Sciatic nerve (tissue), 2 donors: Measurements from ENCODE around the gene SLC35G4. TPM values are rescaled to one million over a fixed set of nuclear protein-coding genes. Genes with fewer than 3 reads are reported as not detected.
A peak's percentile ranks its signal among the peaks of the same experiment; 100 is the strongest.
"Not testable (repeated sequence)": the region's sequence is repeated elsewhere in the genome, so short reads cannot be mapped to it uniquely, and the experiment has no call there.

ENCODE experiments used
- ATAC-seq: fragments of 200-7000 bp; cut with Tn5 transposase; one replicate; pipeline ENCODE4 v1.9.1; 2020; ENCODE audit warnings: mild to moderate bottlenecking, moderate library complexity
- DNase-seq: peaks from one replicate; pipeline ENCODE4 v3.0.0-alpha.2; 2020; ENCODE audit warnings: low spot score
- intact Hi-C: fragments of 100-400 bp; cut with DNase I; formaldehyde crosslinking; loops from one replicate; pipeline ENCODE4 v1.14.2; 2022
- total RNA-seq: library from RNA; stranded (reverse); fragmentation: NEBNext Ultra II Directional; extraction: Animal tissue kit (Norgen Biotek cat#: 25700); gene quantifications from one replicate; pipeline ENCODE4 v1.2.1, GENCODE V29; 2021
- donor health status: DM: no; HTN: no; CAD: no.
- donor health status: DM: no; HTN: no; CAD: no.

The SLC35G4 gene
- total RNA-seq, result not detected

DNA sequence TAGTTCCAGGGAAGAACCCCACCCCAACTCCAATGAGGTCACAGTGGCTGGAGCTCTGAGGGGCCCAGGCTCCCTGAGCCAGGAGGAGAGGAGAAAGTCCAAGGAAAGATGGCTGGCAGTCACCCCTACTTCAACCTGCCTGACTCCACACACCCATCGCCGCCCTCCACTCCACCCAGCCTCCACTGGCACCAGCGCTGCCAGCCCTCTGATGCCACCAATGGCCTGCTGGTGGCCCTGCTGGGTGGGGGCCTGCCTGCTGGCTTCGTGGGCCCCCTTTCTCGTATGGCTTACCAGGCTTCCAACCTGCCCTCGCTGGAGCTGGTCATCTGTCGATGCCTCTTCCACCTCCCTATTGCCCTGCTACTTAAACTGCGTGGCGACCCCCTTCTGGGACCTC lies at the start of gene SLC35G4:
SLC35G4 (plus strand) TSS at position 109 of the 400 bp plus-strand sequence; CDS start at position 109, 0 bp downstream.
- ATAC-seq, DNase-seq, intact Hi-C loops: not testable (repeated sequence)

DNA sequence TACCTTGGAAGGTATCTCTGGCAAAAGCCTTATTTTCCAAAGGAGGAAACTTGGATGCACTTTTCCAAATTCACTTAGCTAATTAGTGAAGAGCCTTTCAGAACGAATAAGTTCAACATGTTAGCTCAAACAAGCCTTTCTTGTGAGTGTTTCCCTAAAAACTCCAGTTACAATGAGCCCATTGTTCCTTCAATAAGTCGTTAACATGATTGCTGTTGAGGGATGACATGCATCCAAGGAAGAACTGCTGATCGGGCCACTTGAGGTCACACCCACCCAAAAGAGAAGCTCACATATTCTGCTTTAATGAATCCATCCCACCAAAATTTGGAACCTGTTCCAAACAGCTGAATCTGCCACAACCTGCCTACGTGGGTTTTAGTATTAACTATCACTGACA lies 48.1 kb upstream of the SLC35G4 start:
- no peak for DNase-seq
- peak; percentile 85 for ATAC-seq
- intact Hi-C loops, result no loop called here

DNA sequence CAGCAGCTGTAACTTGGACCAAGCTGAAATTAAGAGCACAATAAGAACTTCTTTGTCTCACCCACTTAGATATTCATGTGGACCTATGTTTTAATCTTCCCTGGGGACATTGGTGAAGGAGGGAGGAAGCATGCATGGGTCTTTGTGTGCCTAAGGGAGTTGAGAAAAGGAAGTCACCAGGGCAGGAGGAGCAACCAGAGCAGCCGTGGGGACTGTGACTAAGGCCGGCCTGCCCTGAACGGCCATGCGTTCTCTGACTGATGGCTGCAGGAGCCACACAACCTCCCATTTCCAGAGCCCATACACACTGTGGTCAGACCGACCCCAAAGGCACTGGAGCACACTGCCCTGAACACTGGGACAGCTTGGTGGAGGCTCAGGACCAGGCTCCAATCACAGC lies 43.7 kb upstream of the SLC35G4 start:
- DNase-seq, result no peak
- ATAC-seq, result peak; percentile 7
- intact Hi-C loops, result no loop called here

DNA sequence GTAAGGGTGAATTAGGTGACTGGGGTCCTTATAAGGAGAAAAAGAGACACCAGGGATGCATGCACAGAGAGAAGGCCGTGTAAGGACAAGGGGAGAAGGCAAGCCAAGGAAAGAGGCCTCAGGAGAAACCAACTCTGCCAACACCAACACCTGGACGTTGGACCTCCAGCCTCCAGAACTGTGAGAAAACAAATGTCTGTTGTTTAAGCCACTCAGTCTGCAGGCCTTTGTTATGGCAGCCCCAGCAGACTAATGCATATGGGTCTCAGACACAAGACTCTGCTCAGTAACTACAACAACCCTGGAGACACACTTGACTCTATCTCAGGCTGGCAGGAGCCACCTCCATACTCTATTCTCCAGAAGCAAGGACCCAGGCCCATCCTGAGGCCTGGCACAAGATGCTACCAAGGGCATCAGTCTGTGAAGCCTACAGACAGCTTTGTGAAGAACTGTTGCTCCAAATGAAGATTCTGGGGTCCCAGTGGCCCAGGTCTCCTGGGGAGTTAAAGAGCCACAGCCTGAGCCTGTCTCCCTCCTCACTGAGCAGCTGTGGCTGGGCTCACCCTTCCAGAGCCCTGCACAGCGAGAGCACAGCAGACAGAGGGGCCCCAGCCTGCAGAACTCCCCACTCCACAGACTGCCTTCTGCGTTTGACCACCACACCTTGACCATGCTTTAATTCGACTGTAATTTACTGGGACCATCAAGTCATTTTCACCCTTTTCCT lies 43.0 kb upstream of the SLC35G4 start:
- DNase-seq, result no peak
- intact Hi-C loops, result no loop called here
- ATAC-seq, result peak; percentile 23

DNA sequence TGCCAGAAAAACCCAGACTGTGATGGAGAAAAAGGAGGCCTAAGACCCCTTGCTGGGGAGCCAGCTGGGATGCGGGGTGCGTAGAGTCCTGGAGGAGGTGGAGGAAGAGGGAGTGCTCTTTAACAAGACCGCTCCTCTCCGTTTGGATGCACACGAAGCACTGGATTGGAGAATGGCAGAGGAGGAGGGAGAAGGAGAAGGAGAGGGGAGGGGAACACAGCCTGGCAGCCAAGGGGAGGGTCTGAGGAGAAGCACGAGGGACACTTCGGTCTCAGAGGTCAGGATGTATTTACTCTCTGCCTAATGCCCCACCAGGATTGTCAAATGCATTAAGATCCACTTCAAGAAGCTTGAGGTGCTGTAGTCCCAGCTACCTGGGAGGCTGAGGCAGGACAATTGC lies 42.0 kb upstream of the SLC35G4 start:
- no peak for DNase-seq
- intact Hi-C loops, result no loop called here
- ATAC-seq, result no peak

DNA sequence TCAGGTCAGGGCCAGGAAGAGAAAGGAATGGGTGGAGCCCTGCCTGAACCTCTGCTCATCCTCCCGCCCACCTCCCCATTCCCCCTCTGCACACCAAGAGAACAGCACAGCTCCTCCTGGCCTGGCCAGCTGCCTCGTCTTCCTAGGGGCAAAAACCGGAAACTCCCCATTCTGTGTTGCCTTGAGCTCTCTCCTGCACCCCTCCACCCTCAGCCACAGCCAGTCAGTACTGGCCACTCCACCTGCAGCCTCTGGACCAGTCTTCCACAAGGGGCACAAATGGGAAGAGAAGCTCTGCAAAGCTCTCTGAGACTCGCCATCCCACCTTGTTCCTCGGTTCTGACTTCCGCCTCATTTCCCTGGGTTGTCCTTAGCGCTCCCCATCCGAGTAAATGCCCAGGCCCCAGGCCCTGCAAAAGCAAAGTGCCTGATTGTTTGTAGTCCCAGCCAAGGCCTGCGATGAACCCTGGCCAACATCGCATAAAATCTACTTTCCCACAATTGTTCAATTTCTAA lies 39.3 kb upstream of the SLC35G4 start:
- DNase-seq (no peak), ATAC-seq (peak; percentile 33)
- intact Hi-C loops, result no loop called here

DNA sequence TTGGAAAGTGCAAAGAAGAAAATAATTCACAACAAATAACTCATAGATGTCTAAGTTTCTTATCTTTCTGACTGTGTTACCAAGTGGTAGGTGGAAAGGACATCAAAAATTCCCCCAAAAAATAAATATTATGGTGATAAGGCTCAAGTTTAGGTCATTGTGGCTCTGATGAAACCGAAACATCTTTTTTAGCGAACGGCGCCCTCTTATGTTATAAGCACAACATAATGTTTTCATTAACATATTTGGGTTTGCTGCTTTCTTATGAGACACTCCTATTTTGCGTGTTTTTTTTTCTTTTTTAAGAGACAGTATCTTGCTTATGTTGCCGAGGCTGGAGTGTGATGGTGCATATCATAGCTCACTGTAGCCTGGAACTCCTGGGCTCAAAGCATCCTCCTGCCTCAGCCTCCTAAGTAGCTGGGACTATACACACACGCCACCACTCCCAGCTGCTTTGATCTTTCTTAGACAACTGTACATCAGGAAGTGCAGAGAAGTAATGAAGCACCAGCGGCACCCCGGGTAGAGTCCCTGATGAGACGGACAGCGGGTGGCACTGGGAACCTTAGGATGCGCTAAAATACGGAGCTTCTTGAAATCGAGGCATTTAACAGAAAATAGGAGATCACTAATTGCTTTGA lies 38.5 kb upstream of the SLC35G4 start:
- DNase-seq (no peak), ATAC-seq (no peak)
- intact Hi-C loops, result no loop called here

DNA sequence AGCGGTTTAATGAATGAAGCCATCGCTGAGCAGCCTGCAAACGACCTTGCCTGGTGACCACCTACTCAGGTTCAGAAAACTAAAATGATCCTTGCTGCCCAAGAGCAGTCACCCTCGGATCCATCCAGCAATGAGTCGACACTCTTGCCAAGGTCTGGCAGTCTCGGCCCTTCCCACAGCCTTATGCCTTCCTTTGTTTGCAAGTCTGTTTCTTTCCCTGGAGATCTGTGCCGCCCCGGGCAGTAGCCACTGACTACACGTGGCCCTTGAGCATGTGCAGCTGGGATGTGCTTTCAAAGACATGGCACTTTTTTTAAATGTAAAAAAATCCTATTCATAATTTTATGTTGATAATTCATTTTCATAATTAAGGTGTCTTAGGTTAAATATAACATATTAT lies 37.2 kb upstream of the SLC35G4 start:
- intact Hi-C loops, result no loop called here
- ATAC-seq (no peak), DNase-seq (no peak)

DNA sequence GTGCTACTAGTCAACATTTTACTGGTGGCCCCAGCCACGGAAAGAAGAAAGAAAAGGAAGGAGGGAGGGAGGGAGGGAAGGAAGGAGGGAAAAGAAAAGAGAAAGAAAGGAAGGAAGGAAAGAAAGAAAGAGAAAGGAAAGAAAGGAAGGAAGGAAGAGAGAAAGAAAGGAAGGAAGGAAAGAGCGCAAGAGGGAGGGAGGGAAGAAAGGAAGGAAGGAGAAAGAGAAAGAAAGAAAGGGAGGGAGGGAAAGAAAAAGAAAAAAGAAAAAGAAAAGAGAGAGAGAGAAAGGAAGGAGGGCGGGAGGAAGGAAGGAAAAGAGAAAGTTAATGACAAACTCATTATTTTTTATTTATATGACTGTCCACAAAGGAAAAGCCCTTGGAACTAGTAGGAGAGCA lies 34.9 kb upstream of the SLC35G4 start:
- DNase-seq (no peak), ATAC-seq (no peak)
- intact Hi-C loops, result no loop called here

DNA sequence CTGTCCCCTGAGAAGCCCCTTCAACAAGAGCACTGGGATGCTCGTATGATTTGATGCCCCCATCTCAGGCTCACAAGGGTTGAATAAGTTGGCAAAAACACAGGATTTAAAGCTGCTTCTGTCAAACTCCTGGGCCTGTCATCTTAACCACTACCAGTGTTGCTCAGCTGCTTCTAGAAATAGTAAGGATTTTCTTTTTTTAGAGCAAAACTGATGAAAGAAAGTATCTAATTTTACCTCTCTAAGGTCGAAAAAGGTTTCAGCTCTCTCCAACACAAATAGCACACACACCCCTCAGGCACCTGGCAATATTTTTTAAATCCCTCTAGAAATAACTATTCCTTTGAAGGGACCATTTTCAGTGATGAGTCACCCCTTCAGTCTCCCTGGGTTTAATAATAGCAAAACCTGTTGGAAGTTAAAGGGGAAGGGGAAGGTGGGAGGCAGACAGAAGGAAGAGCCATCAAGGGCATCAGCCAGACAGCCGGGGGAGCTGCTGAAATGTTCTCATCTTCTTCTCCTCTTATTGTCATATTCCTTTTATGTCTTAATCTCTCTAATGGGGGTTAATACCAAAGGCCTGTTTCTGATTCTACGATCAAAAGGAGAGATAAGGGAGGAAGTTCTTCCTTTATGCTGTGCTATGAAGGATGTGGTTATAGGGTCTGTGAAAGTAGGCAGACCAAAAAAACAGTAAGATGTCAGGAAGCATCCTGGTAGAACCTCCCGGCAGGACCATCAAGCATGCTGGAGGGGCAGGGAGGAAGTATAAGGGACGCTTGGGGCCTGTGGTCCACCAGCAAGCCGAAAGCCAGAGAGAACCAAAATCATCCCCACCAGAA lies 31.9 kb upstream of the SLC35G4 start:
- intact Hi-C loops, result no loop called here
- no peak for DNase-seq
- ATAC-seq, result no peak

DNA sequence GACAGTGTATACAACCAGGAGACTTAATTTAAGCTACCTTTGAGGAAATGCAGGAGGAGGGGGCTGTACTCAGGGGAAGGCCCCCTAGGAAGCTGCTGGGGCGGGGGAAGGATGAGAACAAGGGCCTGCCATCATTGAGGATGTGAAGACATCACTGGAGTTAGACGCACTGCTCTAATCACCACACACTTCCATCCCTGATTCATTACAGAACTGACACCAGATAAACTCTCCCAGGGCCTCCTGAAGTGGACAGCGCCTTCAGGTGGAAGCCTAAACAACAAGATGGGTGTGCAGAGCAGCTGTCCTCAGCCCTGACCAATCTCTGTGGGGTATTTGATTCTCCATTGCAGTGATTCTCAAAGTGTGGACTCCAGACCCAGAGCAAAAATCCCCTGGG lies 30.6 kb upstream of the SLC35G4 start:
- DNase-seq (no peak), ATAC-seq (no peak)
- intact Hi-C loops, result no loop called here

DNA sequence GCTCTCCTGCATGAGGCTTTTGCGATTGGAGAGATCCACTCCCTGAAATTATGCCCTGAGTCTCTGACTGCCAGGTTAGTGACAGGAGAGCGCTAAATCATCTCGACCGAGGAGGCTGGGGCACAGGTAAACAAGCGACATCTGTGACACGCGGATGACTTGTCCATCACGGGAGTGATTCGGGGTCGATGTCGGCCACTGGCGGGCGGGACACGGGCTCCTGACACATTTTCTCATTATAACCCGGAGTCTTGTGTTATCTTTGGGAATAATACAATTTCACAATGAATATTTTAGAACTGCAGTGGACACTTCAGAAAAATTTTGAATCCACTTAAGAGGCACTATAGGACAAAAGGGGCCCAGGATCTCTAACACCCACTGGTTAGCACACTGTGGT lies 29.5 kb upstream of the SLC35G4 start:
- intact Hi-C loops, result no loop called here
- no peak for ATAC-seq

DNA sequence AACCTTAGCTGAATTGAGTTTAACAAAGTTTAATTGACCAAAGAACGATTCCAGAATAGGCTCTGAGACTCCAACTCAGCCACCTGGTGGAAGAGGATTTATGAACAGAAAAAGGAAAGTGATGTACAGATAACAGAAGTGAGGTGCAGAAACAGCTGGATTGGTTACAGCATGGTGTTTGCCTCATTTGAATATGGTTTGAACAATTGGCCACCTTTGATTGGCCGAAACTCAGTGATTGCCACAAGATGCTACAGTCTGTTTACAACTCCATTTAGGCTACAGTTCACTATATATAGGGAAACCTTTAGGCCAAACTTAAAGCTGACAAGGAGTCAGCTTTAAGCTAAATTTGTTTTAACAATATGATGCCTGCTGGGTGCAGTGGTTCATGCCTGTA lies 28.1 kb upstream of the SLC35G4 start:
- no peak for DNase-seq
- intact Hi-C loops, result no loop called here
- ATAC-seq, result no peak

More for the DNA sequence above, 29.5 kb upstream of the SLC35G4 start:
- no peak for DNase-seq

DNA sequence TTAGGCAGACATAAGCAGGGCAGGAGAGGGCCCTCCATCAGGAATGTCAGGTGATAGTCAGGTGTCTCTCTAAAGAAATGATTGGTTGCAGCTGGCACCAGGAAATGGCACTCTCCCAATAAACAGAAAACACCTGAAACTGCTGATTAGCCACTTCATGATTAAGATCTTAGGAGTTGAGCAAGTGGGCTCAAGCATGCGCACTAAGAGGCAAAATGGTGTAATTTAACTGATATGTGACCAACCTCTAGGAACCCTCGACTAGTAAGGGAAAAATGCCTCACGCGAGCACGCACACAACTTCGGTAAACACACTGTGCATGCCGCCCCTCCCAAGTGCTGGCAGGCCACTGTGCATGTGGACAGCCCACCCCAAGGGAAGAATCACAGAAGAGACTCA lies 23.8 kb upstream of the SLC35G4 start:
- DNase-seq (no peak), ATAC-seq (no peak)
- intact Hi-C loops, result no loop called here

DNA sequence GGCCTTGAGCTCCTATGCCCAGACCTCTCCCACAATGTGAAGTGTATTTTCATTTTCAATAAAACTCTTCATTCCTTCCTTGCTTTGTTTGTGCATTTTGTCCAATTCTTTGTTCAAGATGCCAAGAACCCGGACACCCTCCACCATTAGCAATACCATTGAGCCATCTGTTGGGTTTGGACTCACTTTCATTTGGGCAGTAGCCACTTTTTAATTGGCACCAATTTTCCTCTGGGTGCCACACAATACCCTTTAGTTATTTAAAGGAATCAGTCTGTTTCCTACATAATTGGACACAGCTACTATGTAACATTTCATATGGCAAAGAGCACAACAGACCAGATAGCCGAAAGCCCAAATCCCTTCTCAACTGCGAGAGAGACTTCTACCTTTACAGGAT lies 22.5 kb upstream of the SLC35G4 start:
- no peak for DNase-seq
- intact Hi-C loops, result no loop called here

DNA sequence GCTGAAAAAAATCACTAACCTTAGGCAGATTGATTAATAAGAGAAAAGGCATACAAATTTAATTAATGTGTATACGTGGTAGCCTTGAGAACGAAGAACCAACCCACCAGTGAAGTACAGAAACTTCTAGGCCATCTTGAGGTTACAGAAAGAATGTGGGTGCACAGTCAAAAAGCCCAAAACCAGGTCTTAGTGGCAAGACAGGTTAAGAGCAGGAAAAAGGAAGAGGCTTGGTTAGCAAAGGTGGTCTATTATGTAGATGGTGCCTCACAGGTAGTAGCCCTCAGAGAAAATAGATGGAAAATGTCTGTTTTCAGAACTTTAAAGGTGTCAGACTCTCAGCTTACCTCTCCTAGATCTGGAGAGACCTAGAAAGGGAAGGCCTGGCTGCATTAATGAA lies 22.0 kb upstream of the SLC35G4 start:
- intact Hi-C loops, result no loop called here
- ATAC-seq (no peak), DNase-seq (no peak)

More for the DNA sequence above, 22.5 kb upstream of the SLC35G4 start:
- no peak for ATAC-seq

DNA sequence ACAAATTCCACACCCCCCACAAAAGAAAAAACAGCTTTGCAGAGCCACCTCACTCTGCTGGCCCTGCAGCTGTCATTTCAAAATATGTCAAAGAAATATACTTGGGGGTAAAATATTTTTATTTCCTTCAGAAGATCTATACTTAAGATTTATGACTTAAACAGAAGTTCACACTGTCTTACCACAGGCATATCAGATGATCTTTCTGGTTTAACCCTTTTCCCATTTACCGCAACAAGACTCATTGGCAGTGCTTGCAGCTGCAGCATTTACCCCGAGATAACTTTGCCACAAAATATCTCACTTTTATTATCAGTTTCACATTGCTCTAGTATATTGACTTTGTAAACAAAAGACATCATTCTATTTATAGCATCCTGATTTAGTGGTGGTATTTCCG lies 21.6 kb upstream of the SLC35G4 start:
- no peak for ATAC-seq
- intact Hi-C loops, result no loop called here
- DNase-seq, result no peak

DNA sequence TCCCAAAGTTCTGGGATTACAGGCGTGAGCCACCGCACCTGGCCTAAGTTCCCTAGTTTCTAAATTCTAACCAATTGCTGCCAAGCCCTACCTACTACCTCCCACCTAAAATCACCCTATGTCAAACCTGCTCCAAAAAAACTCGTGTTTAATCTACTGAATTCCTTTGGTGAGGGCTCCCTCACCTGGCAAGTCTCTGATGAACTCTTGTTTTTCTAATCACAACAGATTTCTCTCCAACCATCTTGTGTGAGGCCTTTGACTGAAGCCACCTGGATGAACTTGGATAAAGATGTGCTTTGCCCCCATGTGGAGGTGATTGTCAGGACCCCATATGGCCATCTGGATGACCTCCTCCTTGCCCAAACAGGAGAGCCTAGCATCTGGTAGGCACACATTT lies 17.4 kb upstream of the SLC35G4 start:
- DNase-seq (no peak), ATAC-seq (no peak)
- intact Hi-C loops, result no loop called here

DNA sequence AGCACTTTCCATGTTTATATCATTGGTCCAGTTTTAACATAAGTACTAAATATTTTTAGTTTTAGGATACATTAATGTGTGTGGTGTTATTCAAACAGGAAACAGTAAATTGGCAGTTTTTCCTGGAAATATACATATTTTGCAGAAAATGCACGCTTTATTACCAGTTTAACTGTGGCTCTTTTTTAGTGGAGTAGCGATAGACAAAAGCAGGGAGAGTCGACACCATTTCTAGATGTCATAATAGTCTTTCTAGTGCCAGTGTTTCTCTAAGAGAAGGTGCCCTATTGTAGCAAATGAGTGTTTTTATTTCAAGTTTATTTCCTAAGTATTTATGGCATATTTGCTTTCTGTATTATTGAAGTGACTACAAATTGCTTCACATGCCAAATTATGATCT lies 9.1 kb upstream of the SLC35G4 start:
- intact Hi-C loops, result no loop called here

DNA sequence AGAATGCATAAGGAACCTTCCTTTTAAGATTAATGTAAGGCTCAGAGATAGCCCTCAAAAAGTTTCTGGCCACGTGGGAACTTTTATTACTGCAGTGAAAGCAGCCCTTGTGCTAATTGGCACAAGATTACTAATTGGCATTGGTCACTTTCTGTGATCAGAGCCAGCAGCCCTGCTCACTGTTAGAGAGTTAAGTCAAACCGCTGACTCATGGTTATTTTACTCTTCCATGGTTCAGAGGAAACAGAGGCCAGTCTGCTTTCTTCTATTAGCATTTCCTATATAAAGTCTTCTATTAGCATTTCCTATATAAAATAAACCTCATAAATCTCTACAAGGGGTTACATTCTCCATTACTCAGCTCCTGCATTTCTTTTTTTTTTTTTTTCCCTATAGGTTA lies 1.5 kb upstream of the SLC35G4 start:
- peak; percentile 32 for ATAC-seq
- intact Hi-C loops, result no loop called here
- DNase-seq, result no peak

More for the DNA sequence above, 9.1 kb upstream of the SLC35G4 start:
- DNase-seq (no peak), ATAC-seq (no peak)
